ENCODE data around the gene KIF13A. TPM values are rescaled to one million over a fixed set of nuclear protein-coding genes. Genes with fewer than 3 reads are reported as not detected.

Gene KIF13A
- total and polyA plus RNA-seq, 2 donors (not counting 3 experiments of a cell fraction or from before 2014, with no cell fraction given), result 24.9 to 65.8 TPM

GRCh38 chr6:17945575-17945974 lies 41.9 kb downstream of the KIF13A start:
- ChIA-PET POLR2A (no interaction called here), CTCF (interaction anchor here (1.1 to 2.0 kb wide), 4 partner anchors 9 to 13 kb away, joined by 3 to 5 read pairs (median 4); no protein-coding TSS in a partner anchor)
- no peak overlapping the region for H3K9ac ChIP-seq (replicated peaks; ENCODE audit: extremely low read depth, insufficient read depth, low read length)
- TF ChIP-seq JUN (IDR thresholded peaks at IDR 0.05; ENCODE audit: borderline replicate concordance, insufficient read depth, insufficient read length, low read depth) (no peak), FOS (IDR thresholded peaks at IDR 0.05; ENCODE audit: borderline replicate concordance, insufficient read depth, low read length) (no peak), POLR2AphosphoS5 (IDR thresholded peaks at IDR 0.05; ENCODE audit: insufficient read depth, low read depth, low read length) (no peak), CTCF (IDR thresholded peaks at IDR 0.05; ENCODE audit: extremely low read depth in 1 of 2, insufficient read depth in 1 of 2, low read depth in 1 of 2, low read length in 2 of 2) (no peak), GATA2 (IDR thresholded peaks at IDR 0.05; ENCODE audit: insufficient read depth, insufficient read length, low read depth, low read length) (no peak), MAX (IDR thresholded peaks at IDR 0.05; ENCODE audit: insufficient read depth, insufficient read length) (no peak), MYC (IDR thresholded peaks at IDR 0.05; ENCODE audit: low read depth, low read length) (no peak), EZH2 (IDR thresholded peaks at IDR 0.05; ENCODE audit: borderline replicate concordance, low read depth, low read length, severe bottlenecking) (no peak), POLR2A (IDR thresholded peaks at IDR 0.05; ENCODE audit: low read depth, low read length) (no peak)
- peaks cover 4% of the 10 kb centered on the region for H3K9me1 ChIP-seq (replicated peaks; ENCODE audit: control insufficient read depth, extremely low read depth, insufficient read depth, low read length)
- H3K27me3 ChIP-seq (ENCODE audit: control insufficient read depth in 2 of 2, insufficient read depth in 2 of 2, low read length in 2 of 2), result no peaks in the 10 kb centered on the region
- H3K27ac ChIP-seq (ENCODE audit: insufficient read depth, low read depth, low read length), result no peak overlapping the region
- H3K9me3 ChIP-seq (replicated peaks; ENCODE audit: control insufficient read depth, insufficient read depth, low read length), result no peaks in the 10 kb centered on the region
- H2AFZ ChIP-seq (ENCODE audit: low read depth, low read length), result no peak overlapping the region
- no peaks in the 10 kb centered on the region for H3K36me3 ChIP-seq (ENCODE audit: control insufficient read depth in 2 of 2, extremely low read depth in 1 of 2, insufficient read depth in 2 of 2, low read length in 2 of 2)
- intact Hi-C loops (cut with micrococcal nuclease) (no loop called here), dilution Hi-C loops (cut with MboI; ENCODE audit: extremely low pct_ligation_motif_present, low sequenced_read_pairs) (no loop called here)
- no peak overlapping the region for H3K4me2 ChIP-seq (ENCODE audit: insufficient read depth, low read length)
- no peak for DNase-seq (ENCODE audit: low read depth, low spot score)
- FAIRE-seq, result no peak
- BruUV-seq (replicated peaks), result no TSS peak
- no peaks in the 10 kb centered on the region for H4K20me1 ChIP-seq (replicated peaks; ENCODE audit: control insufficient read depth, extremely low read depth, insufficient read depth, low read length)
- H3K4me3 ChIP-seq (replicated peaks in 1 of 3; ENCODE audit: insufficient read depth in 1 of 3, low read depth in 1 of 3, low read length in 3 of 3), result no peak overlapping the region
- peaks cover 7% of the 10 kb centered on the region for H3K4me1 ChIP-seq (ENCODE audit: control insufficient read depth, extremely low read depth, insufficient read depth, low read length)
- H3K79me2 ChIP-seq (ENCODE audit: control insufficient read depth, insufficient read depth, low read length), result peaks cover 25% of the 10 kb centered on the region

Data from endothelial cell of umbilical vein (primary cell).